CD14-positive monocyte (primary cell): ENCODE data around the gene DCP2. TPM values are rescaled to one million over a fixed set of nuclear protein-coding genes. Genes with fewer than 3 reads are reported as not detected.

Experiments used
- DNase-seq, 3 donors: peaks; one replicate each; pipeline ENCODE4 v3.0.0-alpha.2; 2011 to 2022
- H2AFZ ChIP-seq: 2 replicates; pipeline ENCODE4 v1.6.0; 2012; ENCODE audit warnings: mild to moderate bottlenecking, low read depth, low read length, inconsistent platforms; ENCODE audit not compliant: insufficient read depth, poor library complexity, severe bottlenecking
- H3K27ac ChIP-seq, 2 donors: 1 replicate in 1 of 2; 2 replicates in 1 of 2; pipeline ENCODE4 v1.5.1; 2012 to 2013; ENCODE audit warnings: low read length in 2 of 2, control low read depth in 1 of 2, inconsistent platforms in 1 of 2, low read depth in 1 of 2, mild to moderate bottlenecking in 1 of 2
- H3K27me3 ChIP-seq, 2 donors: one replicate each; pipeline versions ENCODE4 v1.6.0 to v1.6.1; 2011 to 2013; ENCODE audit warnings: low read length in 2 of 2; ENCODE audit not compliant: control insufficient read depth in 2 of 2, insufficient read depth in 2 of 2
- H3K36me3 ChIP-seq, 2 donors: replicated peaks in 1 of 2; 1 replicate in 1 of 2; 2 replicates in 1 of 2; pipeline versions ENCODE4 v1.5.1 to v1.6.1; 2012 to 2013; ENCODE audit warnings: low read length in 2 of 2, control low read depth in 1 of 2, inconsistent platforms in 1 of 2, mild to moderate bottlenecking in 1 of 2; ENCODE audit not compliant: insufficient read depth in 2 of 2, control insufficient read depth in 1 of 2
- H3K4me1 ChIP-seq, 2 donors: 1 replicate in 1 of 2; 2 replicates in 1 of 2; pipeline versions ENCODE4 v1.5.1 to v1.6.1; 2012 to 2013; ENCODE audit warnings: low read length in 2 of 2, control low read depth in 1 of 2, inconsistent platforms in 1 of 2, mild to moderate bottlenecking in 1 of 2, moderate library complexity in 1 of 2; ENCODE audit not compliant: insufficient read depth in 2 of 2, control insufficient read depth in 1 of 2
- H3K4me2 ChIP-seq: replicated peaks from 2 replicates; pipeline ENCODE3; 2012; ENCODE audit warnings: low read length, moderate library complexity, mild to moderate bottlenecking; ENCODE audit not compliant: poor library complexity, severe bottlenecking; ENCODE audit errors: extremely low read depth
- H3K4me3 ChIP-seq, 3 experiments: fragments of 200-600 bp in 1 of 3; sonication (generic) in 1 of 3; replicated peaks in 1 of 3; 1 replicate in 2 of 3; 2 replicates in 1 of 3; pipeline ENCODE4 v1.5.1; 2011 to 2013; ENCODE audit warnings: low read length in 3 of 3, mild to moderate bottlenecking in 3 of 3, control low read depth in 2 of 3, low read depth in 2 of 3, inconsistent platforms in 1 of 3, moderate library complexity in 1 of 3
- H3K79me2 ChIP-seq: 2 replicates; pipeline ENCODE4 v1.6.0; 2012; ENCODE audit warnings: mild to moderate bottlenecking, control low read depth, inconsistent platforms, low read length, moderate library complexity; ENCODE audit not compliant: insufficient read depth
- H3K9ac ChIP-seq: 2 replicates; pipeline ENCODE4 v1.6.0; 2017; ENCODE audit warnings: low read length, mild to moderate bottlenecking; ENCODE audit not compliant: insufficient read depth, poor library complexity, severe bottlenecking
- H3K9me3 ChIP-seq, 2 donors: replicated peaks in 1 of 2; 1 replicate in 1 of 2; 2 replicates in 1 of 2; pipeline versions ENCODE4 v1.5.1 to v1.6.1; 2012 to 2013; ENCODE audit warnings: low read length in 2 of 2, control low read depth in 1 of 2; ENCODE audit not compliant: control insufficient read depth in 1 of 2, insufficient read depth in 1 of 2
- H4K20me1 ChIP-seq: 2 replicates; pipeline ENCODE4 v1.6.0; 2012; ENCODE audit warnings: mild to moderate bottlenecking, low read length, control low read depth, moderate library complexity; ENCODE audit not compliant: insufficient read depth
- H3K27ac Mint-ChIP-seq, 7 donors: one replicate each; pipeline ENCODE4 v1.8.0; 2020; ENCODE audit warnings: mild to moderate bottlenecking in 7 of 7, mixed read lengths in 7 of 7, moderate library complexity in 6 of 7, inconsistent platforms in 2 of 7
- H3K27me3 Mint-ChIP-seq, 3 donors: one replicate each; pipeline ENCODE4 v1.8.0; 2021 to 2022; ENCODE audit warnings: low read depth in 3 of 3, mild to moderate bottlenecking in 3 of 3, mixed read lengths in 3 of 3, moderate library complexity in 3 of 3, inconsistent platforms in 1 of 3
- H3K36me3 Mint-ChIP-seq, 2 donors: one replicate each; pipeline ENCODE4 v1.8.0; 2020; ENCODE audit warnings: mixed read lengths in 2 of 2, inconsistent platforms in 1 of 2, mild to moderate bottlenecking in 1 of 2
- H3K4me1 Mint-ChIP-seq: one replicate; pipeline ENCODE4 v1.8.0; 2020; ENCODE audit warnings: mild to moderate bottlenecking, mixed read lengths
- H3K4me3 Mint-ChIP-seq, 2 donors: one replicate each; pipeline ENCODE4 v1.8.0; 2020; ENCODE audit warnings: mild to moderate bottlenecking in 2 of 2, mixed read lengths in 2 of 2, moderate library complexity in 1 of 2
- H3K9me3 Mint-ChIP-seq, 7 donors: one replicate each; pipeline ENCODE4 v1.8.0; 2020 to 2022; ENCODE audit warnings: mixed read lengths in 7 of 7, mild to moderate bottlenecking in 6 of 7, moderate library complexity in 6 of 7, inconsistent platforms in 2 of 7
- WGBS: methylation state at CpG from one replicate; pipeline ENCODE4 v1.1.5; 2013; ENCODE audit warnings: missing lambda C conversion rate; ENCODE audit not compliant: insufficient coverage; 5-methylcytosine and 5-hydroxymethylcytosine counted together
- intact Hi-C, 2 donors: fragments of 100-400 bp; cut with micrococcal nuclease; formaldehyde crosslinking; loops; one replicate each; pipeline versions ENCODE4 v1.15.0 to v1.15.1; 2023
- polyA plus RNA-seq, 3 donors: library from polyadenylated mRNA; depleted of rRNA in 1 of 3; unstranded in 2 of 3; stranded (reverse) in 1 of 3; fragments of 300-500 nt in 2 of 3; fragments of >200 nt in 1 of 3; fragmentation: Illumina TruSeq in 2 of 3; gene quantifications; 1 replicate in 2 of 3; 2 replicates in 1 of 3; pipeline ENCODE4 v1.2.3, GENCODE V29; 2012 to 2021
- TF ChIP-seq, protein P1 (sequence below): fragments of 200-600 bp; IDR thresholded peaks from one replicate; pipeline ENCODE4 v1.8.0; 2022; ENCODE audit warnings: antibody characterized with exemption, mild to moderate bottlenecking

Gene DCP2
- polyA plus RNA-seq, 3 donors, result 24.0 to 62.2 (median 58.9) TPM

DNA sequence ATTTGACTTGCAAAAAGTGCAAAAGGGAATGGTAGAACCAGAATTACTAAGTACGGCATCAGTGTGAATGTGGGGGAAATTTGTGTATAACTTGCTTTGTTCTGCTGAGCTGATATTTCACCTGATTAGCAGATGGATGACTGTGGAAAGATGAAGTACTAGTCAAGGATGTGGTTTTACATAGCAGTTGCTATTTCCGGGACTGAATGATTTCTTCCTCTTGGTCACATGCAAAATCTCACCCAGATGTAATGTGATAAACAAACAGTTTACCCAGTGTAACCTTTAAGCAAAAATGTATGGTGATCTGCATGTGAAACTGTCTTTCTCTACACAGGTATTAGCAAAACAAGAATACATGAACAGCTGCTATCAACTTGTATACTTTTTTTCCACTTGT is 46.1 kb downstream of the DCP2 start:
- H3K9me3 Mint-ChIP-seq, result no peaks in the 10 kb centered on the region
- intact Hi-C loops, result no loop called here
- peaks cover 69 to 86% of the 10 kb centered on the region in 2 donors for H3K36me3 Mint-ChIP-seq
- WGBS, result 29% methylated on average over 1 of the region's 2 CpGs
- peaks cover 15% of the 10 kb centered on the region for H3K4me1 Mint-ChIP-seq
- TF ChIP-seq, protein P1, sequence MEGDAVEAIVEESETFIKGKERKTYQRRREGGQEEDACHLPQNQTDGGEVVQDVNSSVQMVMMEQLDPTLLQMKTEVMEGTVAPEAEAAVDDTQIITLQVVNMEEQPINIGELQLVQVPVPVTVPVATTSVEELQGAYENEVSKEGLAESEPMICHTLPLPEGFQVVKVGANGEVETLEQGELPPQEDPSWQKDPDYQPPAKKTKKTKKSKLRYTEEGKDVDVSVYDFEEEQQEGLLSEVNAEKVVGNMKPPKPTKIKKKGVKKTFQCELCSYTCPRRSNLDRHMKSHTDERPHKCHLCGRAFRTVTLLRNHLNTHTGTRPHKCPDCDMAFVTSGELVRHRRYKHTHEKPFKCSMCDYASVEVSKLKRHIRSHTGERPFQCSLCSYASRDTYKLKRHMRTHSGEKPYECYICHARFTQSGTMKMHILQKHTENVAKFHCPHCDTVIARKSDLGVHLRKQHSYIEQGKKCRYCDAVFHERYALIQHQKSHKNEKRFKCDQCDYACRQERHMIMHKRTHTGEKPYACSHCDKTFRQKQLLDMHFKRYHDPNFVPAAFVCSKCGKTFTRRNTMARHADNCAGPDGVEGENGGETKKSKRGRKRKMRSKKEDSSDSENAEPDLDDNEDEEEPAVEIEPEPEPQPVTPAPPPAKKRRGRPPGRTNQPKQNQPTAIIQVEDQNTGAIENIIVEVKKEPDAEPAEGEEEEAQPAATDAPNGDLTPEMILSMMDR, result no peak
- peak overlapping the region in 2 of 7 donors; percentile 13 to 32 for H3K27ac Mint-ChIP-seq
- no peak overlapping the region for H3K4me3 ChIP-seq
- no peak overlapping the region for H3K4me2 ChIP-seq
- peaks cover 76% of the 10 kb centered on the region for H4K20me1 ChIP-seq
- no peak for DNase-seq
- no peak overlapping the region for H3K9ac ChIP-seq
- peaks cover 60 to 92% of the 10 kb centered on the region in 2 donors for H3K36me3 ChIP-seq
- no peak overlapping the region for H2AFZ ChIP-seq
- H3K9me3 ChIP-seq, result no peaks in the 10 kb centered on the region
- no peaks in the 10 kb centered on the region for H3K27me3 ChIP-seq
- peaks cover 0 to 4% of the 10 kb centered on the region in 2 donors for H3K4me1 ChIP-seq
- H3K27me3 Mint-ChIP-seq, result no peaks in the 10 kb centered on the region
- H3K79me2 ChIP-seq, result peaks cover 8% of the 10 kb centered on the region
- H3K27ac ChIP-seq, result peak overlapping the region in 1 of 2 donors; percentile 3
- H3K4me3 Mint-ChIP-seq, result no peak overlapping the region

DNA sequence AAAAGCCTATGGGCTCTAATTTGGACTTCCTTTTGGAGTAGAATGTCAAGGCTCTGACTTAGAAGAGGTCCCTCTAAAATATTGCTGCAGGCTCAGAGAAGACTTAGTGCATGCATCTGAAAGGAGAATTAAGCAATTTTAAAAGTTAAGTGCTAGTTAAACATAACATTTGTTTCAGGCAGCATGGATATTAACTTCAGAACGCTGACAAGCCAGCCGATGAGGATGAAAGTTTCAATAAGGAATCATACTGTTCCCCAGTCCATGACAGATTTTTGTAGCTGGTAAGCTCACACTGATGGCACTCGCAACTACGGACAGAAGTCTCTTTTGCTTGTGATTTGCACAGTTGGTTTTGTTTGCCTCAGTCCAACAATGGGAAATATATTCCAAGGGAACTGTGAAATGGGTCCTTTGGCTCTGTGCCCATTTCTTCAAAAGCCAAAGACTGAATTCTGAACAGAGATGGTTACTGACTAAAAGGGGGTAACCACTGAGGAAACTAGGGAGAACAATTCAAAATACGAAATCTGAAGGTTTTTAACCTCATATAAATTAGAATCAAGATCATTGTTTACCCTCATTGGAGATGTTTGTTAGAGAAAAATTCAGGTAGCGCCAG is 47.6 kb downstream of the DCP2 start:
- no peak overlapping the region for H3K4me3 Mint-ChIP-seq
- H3K79me2 ChIP-seq, result no peaks in the 10 kb centered on the region
- peaks cover 64% of the 10 kb centered on the region for H4K20me1 ChIP-seq
- H3K36me3 Mint-ChIP-seq, result peaks cover 56 to 74% of the 10 kb centered on the region in 2 donors
- H2AFZ ChIP-seq, result no peak overlapping the region
- H3K27ac ChIP-seq, result no peak overlapping the region
- intact Hi-C loops, result no loop called here
- no peaks in the 10 kb centered on the region for H3K9me3 ChIP-seq
- H3K9ac ChIP-seq, result no peak overlapping the region
- no peak overlapping the region for H3K4me3 ChIP-seq
- H3K27me3 Mint-ChIP-seq, result no peaks in the 10 kb centered on the region
- H3K4me1 Mint-ChIP-seq, result peaks cover 15% of the 10 kb centered on the region
- WGBS, result no CpG with 5 or more reads among the region's 6 CpGs
- H3K36me3 ChIP-seq, result peaks cover 52 to 81% of the 10 kb centered on the region in 2 donors
- H3K4me2 ChIP-seq, result no peak overlapping the region
- H3K9me3 Mint-ChIP-seq, result no peaks in the 10 kb centered on the region
- no peak for DNase-seq
- H3K4me1 ChIP-seq, result peaks cover 0 to 4% of the 10 kb centered on the region in 2 donors
- H3K27me3 ChIP-seq, result no peaks in the 10 kb centered on the region
- H3K27ac Mint-ChIP-seq, result no peak overlapping the region
- TF ChIP-seq, protein P1, result no peak
